H1 (cell line): ENCODE measurements around the gene FGF18.

Experiments used
- BCL11A ChIP-seq, 2 experiments: IDR thresholded peaks; one replicate each; pipeline ENCODE4 v1.6.1; 2011; ENCODE audit warnings: low read depth in 2 of 2, low read length in 2 of 2, mild to moderate bottlenecking in 2 of 2
- BRCA1 ChIP-seq: IDR thresholded peaks from 2 replicates; pipeline ENCODE4 v1.6.1; 2012; ENCODE audit warnings: low read depth, low read length, improper control_type of control experiment
- CEBPB ChIP-seq: IDR thresholded peaks from 2 replicates; pipeline ENCODE4 v1.6.1; 2012; ENCODE audit warnings: low read depth, low read length
- CTCF ChIP-seq, 3 experiments: IDR thresholded peaks; 1 replicate in 2 of 3; 2 replicates in 1 of 3; pipeline versions ENCODE4 v1.5.1 to v1.6.1; 2011; ENCODE audit warnings: low read length in 3 of 3, mild to moderate bottlenecking in 3 of 3, inconsistent platforms in 2 of 3, low read depth in 1 of 3, moderate library complexity in 1 of 3; ENCODE audit not compliant: insufficient read depth in 1 of 3; ENCODE audit errors: control extremely low read depth in 1 of 3
- EZH2 ChIP-seq: fragments of 200-600 bp; sonication (generic); IDR thresholded peaks from 2 replicates; pipeline ENCODE4 v1.7.1; 2012; ENCODE audit warnings: low read depth, mild to moderate bottlenecking, moderate library complexity, low read length, inconsistent platforms; ENCODE audit not compliant: severe bottlenecking
- HDAC6 ChIP-seq: IDR thresholded peaks from one replicate; pipeline ENCODE4 v1.7.1; 2012; ENCODE audit warnings: low read depth, mild to moderate bottlenecking, inconsistent platforms, low read length, moderate library complexity
- MAFK ChIP-seq: IDR thresholded peaks from 2 replicates; pipeline ENCODE4 v1.6.1; 2012; ENCODE audit warnings: low read depth, mild to moderate bottlenecking, improper control_type of control experiment, low read length
- MAX ChIP-seq: IDR thresholded peaks from 2 replicates; pipeline ENCODE4 v1.6.1; 2012; ENCODE audit warnings: inconsistent platforms
- POLR2A ChIP-seq, 2 experiments: IDR thresholded peaks; 1 replicate in 1 of 2; 2 replicates in 1 of 2; pipeline ENCODE4 v1.6.1; 2011; ENCODE audit warnings: low read depth in 2 of 2, low read length in 2 of 2, mild to moderate bottlenecking in 2 of 2; ENCODE audit errors: control extremely low read depth in 1 of 2
- POLR2AphosphoS5 ChIP-seq: IDR thresholded peaks from 2 replicates; pipeline ENCODE4 v1.6.1; 2011; ENCODE audit warnings: low read depth, low read length
- SP4 ChIP-seq: IDR thresholded peaks from 2 replicates; pipeline ENCODE4 v1.6.1; 2012; ENCODE audit warnings: low read length, inconsistent platforms
- TAF7 ChIP-seq: optimal IDR thresholded peaks from 2 replicates; pipeline ENCODE3; 2011; ENCODE audit warnings: low read depth, mild to moderate bottlenecking, inconsistent platforms, low read length, moderate library complexity, borderline replicate concordance
- TEAD4 ChIP-seq: IDR thresholded peaks from 2 replicates; pipeline ENCODE4 v1.6.1; 2012; ENCODE audit warnings: low read depth, low read length, inconsistent platforms, mixed read lengths

GRCh38 chr5:171475596-171475995 is 56.1 kb downstream of the FGF18 start:
- TF ChIP-seq POLR2A (IDR thresholded peaks at IDR 0.05; ENCODE audit: control extremely low read depth in 1 of 2, low read depth in 2 of 2, low read length in 2 of 2) (no peak), HDAC6 (no peak), CTCF (IDR thresholded peaks at IDR 0.05; ENCODE audit: control extremely low read depth in 1 of 3, insufficient read depth in 1 of 3, low read depth in 1 of 3, low read length in 3 of 3) (no peak), BRCA1 (no peak), TAF7 (no peak), POLR2AphosphoS5 (no peak), EZH2 (no peak), MAX (no peak), CEBPB (no peak), BCL11A (IDR thresholded peaks at IDR 0.05; ENCODE audit: low read depth in 2 of 2, low read length in 2 of 2) (no peak), MAFK (no peak), TEAD4 (no peak), SP4 (no peak)
